GM21529 (cell line): Measurements from ENCODE around the gene TTC3.
"Not testable (repeated sequence)": the region's sequence is repeated elsewhere in the genome, so short reads cannot be mapped to it uniquely, and the experiment has no call there.

Source experiments
- ATAC-seq: cut with Tn5 transposase; IDR thresholded peaks from one replicate; pipeline ENCODE4 v1.9.1; 2021; ENCODE audit not compliant: unreplicated experiment

The TTC3 gene

DNA sequence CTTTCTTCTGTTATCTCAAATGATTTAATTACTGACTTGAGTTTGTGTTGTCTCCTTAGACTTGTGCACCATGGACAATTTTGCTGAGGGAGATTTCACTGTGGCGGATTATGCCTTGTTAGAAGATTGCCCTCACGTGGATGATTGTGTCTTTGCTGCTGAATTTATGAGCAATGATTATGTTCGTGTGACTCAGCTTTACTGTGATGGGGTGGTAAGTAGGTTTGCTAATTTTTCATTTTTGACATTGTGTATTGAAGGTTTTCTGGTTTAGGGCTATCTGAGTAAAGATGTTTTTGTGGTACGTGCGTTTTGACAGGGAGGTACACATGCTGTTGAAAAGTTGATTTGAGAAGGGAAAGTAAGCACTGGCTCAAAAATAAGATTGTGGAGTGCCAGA, 14.1 kb downstream of the TTC3 start:
- no peak for ATAC-seq

GRCh38 chr21:37088186-37088735, 15.2 kb downstream of the TTC3 start:
- no peak for ATAC-seq

DNA sequence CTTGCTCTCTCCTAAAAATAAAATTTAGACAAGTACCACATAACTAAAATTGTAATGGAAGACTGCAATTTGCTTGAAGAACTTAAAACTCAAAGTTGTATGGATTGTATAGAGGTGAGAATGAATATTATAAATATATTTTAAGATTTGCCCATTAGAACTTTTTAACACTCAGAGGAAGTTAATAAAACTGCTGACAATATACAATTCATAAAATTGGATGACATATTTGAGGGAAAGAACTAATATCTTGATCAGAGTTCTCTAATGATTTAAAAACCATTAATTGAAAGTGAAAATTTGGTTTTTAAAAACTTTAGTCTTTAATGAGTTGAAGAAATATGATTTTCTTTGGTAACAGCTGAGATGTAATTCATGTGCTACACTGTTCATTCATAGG, 20.9 kb downstream of the TTC3 start:
- ATAC-seq: no peak

DNA sequence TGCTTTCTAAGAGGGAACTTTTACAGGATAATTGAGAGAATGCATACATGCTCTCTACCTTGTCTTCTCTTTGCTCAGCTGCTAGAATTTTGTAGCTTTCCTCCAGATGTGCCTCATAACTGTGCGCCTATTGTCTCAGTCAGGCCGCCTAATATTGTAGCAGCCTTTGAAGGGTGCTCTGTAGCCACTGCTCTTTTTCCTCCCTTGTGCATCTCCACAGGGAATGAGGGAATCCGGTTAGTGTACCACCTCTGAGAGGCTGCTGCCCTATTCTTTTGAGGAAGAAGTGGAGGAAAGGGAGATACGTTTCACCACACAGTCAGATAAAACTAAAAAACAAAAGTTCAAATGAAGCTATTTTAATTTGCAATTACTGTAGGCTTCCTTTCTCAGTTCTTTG, 22.8 kb downstream of the TTC3 start:
- ATAC-seq: no peak

GRCh38 chr21:37098751-37099150, 25.7 kb downstream of the TTC3 start:
- no peak for ATAC-seq

DNA sequence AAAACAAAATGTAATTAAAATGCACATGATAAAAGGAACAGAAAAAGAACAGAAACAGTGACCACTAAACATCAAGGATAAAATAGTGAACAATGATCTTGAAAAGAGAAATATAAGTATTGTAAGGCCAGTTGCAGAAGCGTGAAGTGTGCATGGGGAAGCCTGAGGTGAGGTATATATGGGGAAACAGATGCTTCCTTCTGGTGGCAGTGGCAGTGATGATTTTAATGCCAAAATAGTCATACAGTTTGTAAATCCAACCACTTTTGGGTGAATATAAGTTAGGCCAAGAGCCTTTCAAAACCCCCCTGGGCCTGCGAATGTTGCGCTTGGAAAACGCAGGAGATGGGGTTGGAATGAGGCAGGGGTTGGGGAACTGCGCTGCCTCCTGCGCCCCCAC, 27.3 kb downstream of the TTC3 start:
- no peak for ATAC-seq

DNA sequence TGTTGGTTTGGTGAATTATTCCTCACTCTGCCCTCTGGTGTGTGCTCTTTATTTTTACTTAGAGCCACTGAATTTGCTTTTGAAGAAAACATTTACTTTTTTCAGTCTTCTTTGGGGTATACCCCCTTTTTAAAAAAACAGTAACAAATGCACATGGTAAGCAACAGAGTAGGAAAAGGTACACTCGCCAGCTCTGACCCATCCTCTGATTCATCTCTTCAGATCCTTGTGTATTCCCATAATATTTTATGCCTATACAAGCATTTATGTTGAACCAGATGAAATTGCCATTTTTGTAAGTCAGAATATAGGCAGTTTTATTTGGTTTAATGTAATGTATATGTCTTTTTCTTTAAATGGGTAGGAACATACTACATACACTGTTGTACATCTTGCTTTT, 28.3 kb downstream of the TTC3 start:
- no peak for ATAC-seq

GRCh38 chr21:37102746-37103145, 29.7 kb downstream of the TTC3 start:
- ATAC-seq: not testable (repeated sequence)

DNA sequence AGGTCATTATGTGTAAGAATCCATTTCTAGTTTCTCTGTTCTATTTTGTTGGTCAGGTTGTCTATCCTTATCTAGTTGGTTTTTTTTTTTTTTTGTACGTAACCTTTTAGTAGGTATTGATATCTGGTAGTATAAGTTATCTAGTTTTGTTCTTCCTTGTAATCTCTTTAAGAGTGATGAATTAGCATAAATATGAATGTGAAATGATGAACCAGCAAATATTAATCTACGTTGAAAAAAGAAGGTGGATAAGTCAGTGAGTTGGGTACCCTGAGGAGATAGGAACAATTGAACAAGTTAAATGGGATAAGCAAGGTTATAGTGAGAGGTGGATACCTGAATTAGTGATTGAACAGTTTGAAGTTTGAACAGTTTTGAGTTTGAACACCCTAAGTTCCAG, 33.9 kb downstream of the TTC3 start:
- ATAC-seq: no peak

GRCh38 chr21:37111029-37111428, 38.0 kb downstream of the TTC3 start:
- not testable (repeated sequence) for ATAC-seq

DNA sequence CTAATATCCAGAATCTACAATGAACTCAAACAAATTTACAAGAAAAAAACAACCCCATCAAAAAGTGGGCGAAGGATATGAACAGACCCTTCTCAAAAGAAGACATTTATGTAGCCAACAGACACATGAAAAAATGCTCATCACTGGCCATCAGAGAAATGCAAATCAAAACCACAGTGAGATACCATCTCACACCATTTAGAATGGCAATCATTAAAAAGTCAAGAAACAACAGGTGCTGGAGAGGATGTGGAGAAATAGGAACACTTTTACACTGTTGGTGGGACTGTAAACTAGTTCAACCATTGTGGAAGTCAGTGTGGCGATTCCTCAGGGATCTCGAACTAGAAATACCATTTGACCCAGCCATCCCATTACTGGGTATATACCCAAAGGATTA, 41.2 kb downstream of the TTC3 start:
- ATAC-seq: not testable (repeated sequence)

DNA sequence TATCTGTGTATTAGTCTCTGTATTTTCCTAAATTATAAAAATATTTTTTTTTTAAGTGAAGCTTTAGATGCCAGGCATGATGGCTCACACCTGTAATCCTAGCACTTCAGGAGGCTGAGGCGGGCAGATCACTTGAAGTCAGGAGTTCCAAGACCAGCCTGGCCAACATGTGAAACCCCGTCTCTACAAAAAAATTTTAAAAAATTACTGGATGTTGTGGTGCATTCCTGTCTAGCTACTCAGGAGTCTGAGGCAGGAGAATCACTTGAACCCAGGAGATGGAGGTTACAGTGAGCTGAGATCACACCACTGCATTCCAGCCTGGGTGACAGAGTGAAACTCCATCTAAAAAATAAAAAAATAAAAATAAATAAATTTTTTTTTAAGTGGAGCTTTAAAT, 43.4 kb downstream of the TTC3 start:
- ATAC-seq: not testable (repeated sequence)

DNA sequence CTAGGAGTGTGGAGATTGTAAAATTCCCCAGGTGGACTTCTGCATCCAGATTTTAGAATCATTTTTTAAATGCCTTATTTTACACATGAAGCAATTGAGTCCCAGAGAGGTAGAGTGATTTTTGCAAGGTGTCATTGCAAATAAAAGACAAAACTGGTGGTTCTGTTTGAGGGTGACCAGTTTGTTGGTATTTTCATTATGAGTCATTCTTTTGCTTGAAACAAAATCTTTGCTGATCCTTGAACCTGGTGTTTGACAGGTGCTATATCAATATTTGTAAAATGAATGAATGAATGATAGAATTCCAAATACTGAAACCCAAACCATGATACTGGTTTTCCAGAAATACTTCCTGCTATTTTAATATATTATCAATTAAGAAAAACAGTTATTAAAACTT, 44.1 kb downstream of the TTC3 start:
- ATAC-seq: no peak

GRCh38 chr21:37118187-37118826, 45.3 kb downstream of the TTC3 start:
- ATAC-seq: no peak

DNA sequence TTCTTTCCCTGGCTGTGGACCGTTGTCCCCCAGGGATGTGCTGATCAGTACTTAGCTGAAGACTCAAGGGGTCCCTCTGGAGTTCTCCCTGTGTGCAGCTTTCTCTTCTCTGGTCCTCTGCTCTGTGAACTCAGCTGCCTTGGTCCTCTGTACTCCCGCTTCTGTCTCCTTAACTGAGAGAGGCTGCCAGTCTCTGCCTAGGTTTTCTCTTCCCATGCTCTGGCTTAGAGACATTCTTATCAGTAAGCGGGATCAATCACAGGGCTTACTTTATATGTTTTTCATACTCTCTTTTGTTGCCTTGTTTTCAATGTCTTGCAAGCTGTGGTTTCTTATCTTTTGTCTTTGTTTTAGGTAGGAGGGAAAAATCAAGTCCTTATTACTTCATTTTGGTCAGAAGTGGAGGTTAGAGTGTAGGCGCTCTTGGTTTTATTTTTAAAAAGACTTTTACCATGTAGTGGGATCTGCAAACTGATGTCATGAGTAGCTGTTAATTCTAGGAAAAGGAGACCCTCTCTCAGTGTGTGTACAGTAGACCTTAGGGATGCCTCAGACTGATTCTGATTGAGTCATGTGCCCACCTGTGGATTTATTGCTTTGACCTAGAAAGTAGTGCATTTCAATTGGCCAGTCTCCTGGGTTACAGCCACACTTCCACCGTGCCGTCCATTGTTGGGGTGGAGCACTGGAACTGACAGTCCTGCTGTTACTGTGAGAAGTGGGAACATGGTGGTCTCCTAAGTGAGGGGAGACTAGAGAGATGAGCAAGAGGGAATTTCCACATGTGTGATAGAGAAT, 46.6 kb downstream of the TTC3 start:
- no peak for ATAC-seq

- no peak for ATAC-seq
Measured at GRCh38 chr21:37128076-37128475, 55.0 kb downstream of the TTC3 start.

DNA sequence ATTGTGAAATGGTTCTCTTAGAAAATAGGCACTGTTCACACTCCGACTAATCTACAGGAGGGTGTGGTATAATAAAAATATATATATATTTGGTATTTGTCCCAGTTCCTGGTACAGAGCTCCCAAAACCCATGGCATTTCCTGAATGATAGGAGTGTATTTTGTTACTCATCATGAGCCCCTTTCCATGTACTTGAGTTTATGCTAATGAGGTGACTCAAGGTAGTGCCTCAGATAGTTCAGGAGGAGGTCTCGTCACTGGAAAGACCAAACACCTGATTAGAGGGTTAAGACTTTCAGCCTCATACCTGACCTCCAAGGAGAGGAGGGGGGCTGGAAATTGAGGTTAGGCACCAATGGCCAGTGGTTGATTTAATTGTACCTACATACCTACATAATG, 57.9 kb downstream of the TTC3 start:
- ATAC-seq: no peak

- ATAC-seq: no peak
Measured at GRCh38 chr21:37136261-37136660, 63.2 kb downstream of the TTC3 start.

GRCh38 chr21:37136744-37137143, 63.7 kb downstream of the TTC3 start:
- ATAC-seq: no peak

DNA sequence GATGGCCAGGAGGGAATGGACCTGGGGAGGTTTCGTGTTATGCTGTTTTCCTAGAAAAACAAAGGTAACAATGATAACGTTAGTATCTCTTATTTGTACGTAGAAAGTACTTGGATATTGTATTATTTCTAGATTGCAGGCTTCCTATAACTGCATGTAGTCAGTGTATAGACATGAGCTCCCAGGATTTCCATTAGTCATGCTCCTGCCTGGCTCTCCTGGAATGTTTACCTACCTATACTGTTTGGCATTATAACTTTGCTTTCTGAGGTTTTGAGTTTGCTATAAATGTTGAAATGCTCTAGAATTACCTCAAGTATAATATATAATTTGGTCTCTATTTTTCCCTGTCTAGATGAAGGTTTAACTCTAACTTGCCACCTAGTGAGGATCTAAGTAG, 66.1 kb downstream of the TTC3 start:
- no peak for ATAC-seq

DNA sequence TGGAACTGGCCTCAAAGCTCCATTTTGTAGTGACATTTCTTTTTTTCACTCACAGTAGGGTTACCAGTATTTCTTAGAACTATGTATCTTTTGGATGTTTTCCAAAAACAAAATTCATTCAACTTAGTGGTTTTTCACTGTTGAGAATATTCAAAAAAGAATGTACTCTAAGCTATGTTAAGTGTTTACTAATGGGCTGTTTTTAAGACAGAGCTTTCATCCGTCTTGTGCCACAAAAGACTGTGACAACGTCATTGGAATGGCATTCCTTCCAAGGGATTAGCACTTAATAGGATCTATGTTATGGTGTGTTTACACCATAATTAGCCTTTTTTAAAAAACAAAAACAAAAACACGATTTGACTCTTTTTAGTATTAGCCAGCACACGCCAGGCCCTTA, 66.8 kb downstream of the TTC3 start:
- ATAC-seq: no peak

DNA sequence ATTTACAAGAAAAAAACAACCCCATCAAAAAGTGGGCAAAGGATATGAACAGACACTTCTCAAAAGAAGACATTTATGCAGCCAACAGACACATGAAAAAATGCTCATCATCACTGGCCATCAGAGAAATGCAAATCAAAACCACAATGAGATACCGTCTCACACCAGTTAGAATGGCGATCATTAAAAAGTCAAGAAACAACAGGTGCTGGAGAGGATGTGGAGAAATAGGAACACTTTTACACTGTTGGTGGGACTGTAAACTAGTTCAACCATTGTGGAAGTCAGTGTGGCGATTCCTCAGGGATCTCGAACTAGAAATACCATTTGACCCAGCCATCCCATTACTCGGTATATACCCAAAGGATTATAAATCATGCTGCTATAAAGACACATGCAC, 70.3 kb downstream of the TTC3 start:
- not testable (repeated sequence) for ATAC-seq
